WTC11 (cell line): ENCODE measurements around the gene SLC38A8.

Experiments
- CREB1 ChIP-seq: sonication (generic); formaldehyde crosslinking; IDR thresholded peaks from 2 replicates; pipeline ENCODE4 v1.8.0; 2023; ENCODE audit warnings: mild to moderate bottlenecking, missing genetic modification reagents
- CTCF ChIP-seq: fragments of 200-600 bp; IDR thresholded peaks from 2 replicates; pipeline ENCODE4 v1.8.0; 2022; ENCODE audit warnings: antibody characterized with exemption
- JUN ChIP-seq: sonication (generic); formaldehyde crosslinking; IDR thresholded peaks from 2 replicates; pipeline ENCODE4 v1.8.0; 2023; ENCODE audit warnings: mild to moderate bottlenecking, missing genetic modification reagents
- SMAD4 ChIP-seq: sonication (generic); formaldehyde crosslinking; IDR thresholded peaks from 2 replicates; pipeline ENCODE4 v1.8.0; 2022; ENCODE audit warnings: mild to moderate bottlenecking, missing genetic modification reagents
- TP53 ChIP-seq: sonication (generic); formaldehyde crosslinking; IDR thresholded peaks from 2 replicates; pipeline ENCODE4 v1.8.1; 2023; ENCODE audit warnings: mild to moderate bottlenecking, missing genetic modification reagents
- TF ChIP-seq, protein P1 (sequence below): sonication (generic); formaldehyde crosslinking; IDR thresholded peaks from 2 replicates; pipeline ENCODE4 v1.8.0; 2022; ENCODE audit warnings: mild to moderate bottlenecking, missing genetic modification reagents

DNA sequence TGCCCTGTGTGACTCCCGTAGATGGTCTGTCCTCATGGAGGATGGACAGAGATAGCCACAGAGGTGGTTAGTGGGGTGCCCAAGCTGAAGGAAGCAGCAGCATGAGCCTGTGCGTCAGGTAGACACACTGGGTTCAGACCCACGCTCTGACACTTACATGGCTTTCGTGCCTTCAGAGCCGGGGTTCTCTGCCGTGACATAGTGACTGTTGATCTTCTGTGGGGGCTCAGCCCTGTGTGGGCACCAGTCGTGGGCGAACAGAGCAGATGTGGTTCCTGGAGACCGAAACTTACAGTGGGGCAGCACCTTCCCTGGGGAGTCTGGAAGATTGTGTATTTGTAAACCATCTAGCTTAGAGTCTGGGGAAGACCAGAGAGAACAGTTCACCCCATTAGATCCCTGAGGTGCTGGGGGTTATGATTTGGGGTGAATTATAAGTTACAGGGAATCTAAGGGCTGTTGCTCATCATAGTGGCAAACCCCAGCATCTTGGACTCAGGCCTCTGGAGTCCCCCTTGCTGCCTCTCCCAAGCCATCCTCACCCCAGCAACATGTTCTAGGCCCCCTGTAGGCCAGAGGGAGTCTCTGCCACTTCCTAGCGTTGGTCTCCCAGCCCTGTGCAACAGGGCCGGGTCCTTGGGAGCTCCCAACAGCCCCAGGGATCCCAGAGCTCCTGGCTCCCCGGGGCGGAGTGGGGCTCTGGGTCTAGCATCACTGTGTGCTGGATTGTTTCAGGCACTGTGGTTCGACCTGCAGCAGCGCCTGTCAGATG, 45.9 kb downstream of the SLC38A8 start:
- no peak for TF ChIP-seq JUN (CRISPR knock-in tag)
- no peak for TF ChIP-seq CTCF
- TF ChIP-seq TP53 (CRISPR knock-in tag): no peak
- no peak for TF ChIP-seq CREB1 (CRISPR knock-in tag)
- no peak for TF ChIP-seq SMAD4
- TF ChIP-seq, protein P1, sequence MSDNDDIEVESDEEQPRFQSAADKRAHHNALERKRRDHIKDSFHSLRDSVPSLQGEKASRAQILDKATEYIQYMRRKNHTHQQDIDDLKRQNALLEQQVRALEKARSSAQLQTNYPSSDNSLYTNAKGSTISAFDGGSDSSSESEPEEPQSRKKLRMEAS (CRISPR knock-in tag): no peak
